ENCODE data around the gene EIF4A2. TPM values are rescaled to one million over a fixed set of nuclear protein-coding genes. Genes with fewer than 3 reads are reported as not detected.

Gene EIF4A2
- total RNA-seq, 1 experiment from 2014 or later = 574 TPM

DNA sequence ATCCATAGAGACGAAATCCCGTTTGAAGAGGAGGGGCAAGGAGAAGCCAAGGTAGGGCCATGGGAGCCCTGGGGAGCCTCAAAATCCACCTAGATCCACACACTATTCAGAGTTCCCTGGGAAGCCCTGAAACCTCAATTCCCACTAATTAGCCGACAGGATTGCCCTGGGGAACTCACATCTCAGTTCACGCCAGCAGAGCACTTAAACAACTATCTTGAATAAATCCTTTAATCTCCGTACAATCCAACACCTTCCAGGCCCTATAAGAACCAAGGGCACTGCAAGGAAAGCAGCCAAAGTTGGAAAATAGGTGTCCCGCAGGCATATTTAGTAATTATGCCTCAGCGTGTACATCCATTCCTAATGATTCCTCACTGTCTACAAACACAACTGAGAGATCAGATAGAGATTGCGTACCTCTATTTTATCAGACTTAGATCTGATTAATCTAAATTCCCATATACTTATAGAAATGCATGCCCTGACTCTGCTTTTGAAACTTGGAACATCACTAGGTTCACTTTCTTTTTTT, 25.6 kb upstream of the EIF4A2 start:
- Mint-ChIP-seq H3K27me3 (ENCODE audit: low read depth) (no peaks in the 10 kb centered on the region; the same call in 1 of the 2 replicates), H3K9me3 (no peaks in the 10 kb centered on the region), H3K27ac (no peak overlapping the region), H3K36me3 (no peaks in the 10 kb centered on the region), H3K4me1 (peaks cover 19% of the 10 kb centered on the region), H3K4me3 (no peak overlapping the region)
- DNase-seq (ENCODE audit: low spot score) (no peak), ATAC-seq (no peak)
- TF ChIP-seq, protein P1, sequence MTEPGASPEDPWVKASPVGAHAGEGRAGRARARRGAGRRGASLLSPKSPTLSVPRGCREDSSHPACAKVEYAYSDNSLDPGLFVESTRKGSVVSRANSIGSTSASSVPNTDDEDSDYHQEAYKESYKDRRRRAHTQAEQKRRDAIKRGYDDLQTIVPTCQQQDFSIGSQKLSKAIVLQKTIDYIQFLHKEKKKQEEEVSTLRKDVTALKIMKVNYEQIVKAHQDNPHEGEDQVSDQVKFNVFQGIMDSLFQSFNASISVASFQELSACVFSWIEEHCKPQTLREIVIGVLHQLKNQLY (CRISPR knock-in tag; IDR thresholded peaks at IDR 0.05) = no peak
- TF ChIP-seq, protein P2, sequence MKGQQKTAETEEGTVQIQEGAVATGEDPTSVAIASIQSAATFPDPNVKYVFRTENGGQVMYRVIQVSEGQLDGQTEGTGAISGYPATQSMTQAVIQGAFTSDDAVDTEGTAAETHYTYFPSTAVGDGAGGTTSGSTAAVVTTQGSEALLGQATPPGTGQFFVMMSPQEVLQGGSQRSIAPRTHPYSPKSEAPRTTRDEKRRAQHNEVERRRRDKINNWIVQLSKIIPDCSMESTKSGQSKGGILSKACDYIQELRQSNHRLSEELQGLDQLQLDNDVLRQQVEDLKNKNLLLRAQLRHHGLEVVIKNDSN (CRISPR knock-in tag; IDR thresholded peaks at IDR 0.05) = no peak
- TF ChIP-seq, protein P3, sequence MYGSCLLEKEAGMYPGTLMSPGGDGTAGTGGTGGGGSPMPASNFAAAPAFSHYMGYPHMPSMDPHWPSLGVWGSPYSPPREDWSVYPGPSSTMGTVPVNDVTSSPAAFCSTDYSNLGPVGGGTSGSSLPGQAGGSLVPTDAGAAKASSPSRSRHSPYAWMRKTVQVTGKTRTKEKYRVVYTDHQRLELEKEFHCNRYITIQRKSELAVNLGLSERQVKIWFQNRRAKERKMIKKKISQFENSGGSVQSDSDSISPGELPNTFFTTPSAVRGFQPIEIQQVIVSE (CRISPR knock-in tag; IDR thresholded peaks at IDR 0.05; ENCODE audit: borderline replicate concordance) = no peak
- TF ChIP-seq, protein P4, sequence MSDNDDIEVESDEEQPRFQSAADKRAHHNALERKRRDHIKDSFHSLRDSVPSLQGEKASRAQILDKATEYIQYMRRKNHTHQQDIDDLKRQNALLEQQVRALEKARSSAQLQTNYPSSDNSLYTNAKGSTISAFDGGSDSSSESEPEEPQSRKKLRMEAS (CRISPR knock-in tag; IDR thresholded peaks at IDR 0.05) = no peak
- no peak for TF ChIP-seq NR1H2 (CRISPR knock-in tag; IDR thresholded peaks at IDR 0.05)
- TF ChIP-seq ZNF219 (CRISPR knock-in tag; IDR thresholded peaks at IDR 0.05; ENCODE audit: borderline replicate concordance) = no peak
- TF ChIP-seq, protein P5, sequence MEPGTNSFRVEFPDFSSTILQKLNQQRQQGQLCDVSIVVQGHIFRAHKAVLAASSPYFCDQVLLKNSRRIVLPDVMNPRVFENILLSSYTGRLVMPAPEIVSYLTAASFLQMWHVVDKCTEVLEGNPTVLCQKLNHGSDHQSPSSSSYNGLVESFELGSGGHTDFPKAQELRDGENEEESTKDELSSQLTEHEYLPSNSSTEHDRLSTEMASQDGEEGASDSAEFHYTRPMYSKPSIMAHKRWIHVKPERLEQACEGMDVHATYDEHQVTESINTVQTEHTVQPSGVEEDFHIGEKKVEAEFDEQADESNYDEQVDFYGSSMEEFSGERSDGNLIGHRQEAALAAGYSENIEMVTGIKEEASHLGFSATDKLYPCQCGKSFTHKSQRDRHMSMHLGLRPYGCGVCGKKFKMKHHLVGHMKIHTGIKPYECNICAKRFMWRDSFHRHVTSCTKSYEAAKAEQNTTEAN (CRISPR knock-in tag; IDR thresholded peaks at IDR 0.05) = no peak
- TF ChIP-seq, protein P6, sequence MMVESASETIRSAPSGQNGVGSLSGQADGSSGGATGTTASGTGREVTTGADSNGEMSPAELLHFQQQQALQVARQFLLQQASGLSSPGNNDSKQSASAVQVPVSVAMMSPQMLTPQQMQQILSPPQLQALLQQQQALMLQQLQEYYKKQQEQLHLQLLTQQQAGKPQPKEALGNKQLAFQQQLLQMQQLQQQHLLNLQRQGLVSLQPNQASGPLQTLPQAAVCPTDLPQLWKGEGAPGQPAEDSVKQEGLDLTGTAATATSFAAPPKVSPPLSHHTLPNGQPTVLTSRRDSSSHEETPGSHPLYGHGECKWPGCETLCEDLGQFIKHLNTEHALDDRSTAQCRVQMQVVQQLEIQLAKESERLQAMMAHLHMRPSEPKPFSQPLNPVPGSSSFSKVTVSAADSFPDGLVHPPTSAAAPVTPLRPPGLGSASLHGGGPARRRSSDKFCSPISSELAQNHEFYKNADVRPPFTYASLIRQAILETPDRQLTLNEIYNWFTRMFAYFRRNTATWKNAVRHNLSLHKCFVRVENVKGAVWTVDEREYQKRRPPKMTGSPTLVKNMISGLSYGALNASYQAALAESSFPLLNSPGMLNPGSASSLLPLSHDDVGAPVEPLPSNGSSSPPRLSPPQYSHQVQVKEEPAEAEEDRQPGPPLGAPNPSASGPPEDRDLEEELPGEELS (CRISPR knock-in tag; IDR thresholded peaks at IDR 0.05) = no peak
- TF ChIP-seq, protein P7, sequence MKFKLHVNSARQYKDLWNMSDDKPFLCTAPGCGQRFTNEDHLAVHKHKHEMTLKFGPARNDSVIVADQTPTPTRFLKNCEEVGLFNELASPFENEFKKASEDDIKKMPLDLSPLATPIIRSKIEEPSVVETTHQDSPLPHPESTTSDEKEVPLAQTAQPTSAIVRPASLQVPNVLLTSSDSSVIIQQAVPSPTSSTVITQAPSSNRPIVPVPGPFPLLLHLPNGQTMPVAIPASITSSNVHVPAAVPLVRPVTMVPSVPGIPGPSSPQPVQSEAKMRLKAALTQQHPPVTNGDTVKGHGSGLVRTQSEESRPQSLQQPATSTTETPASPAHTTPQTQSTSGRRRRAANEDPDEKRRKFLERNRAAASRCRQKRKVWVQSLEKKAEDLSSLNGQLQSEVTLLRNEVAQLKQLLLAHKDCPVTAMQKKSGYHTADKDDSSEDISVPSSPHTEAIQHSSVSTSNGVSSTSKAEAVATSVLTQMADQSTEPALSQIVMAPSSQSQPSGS (CRISPR knock-in tag; IDR thresholded peaks at IDR 0.05; ENCODE audit: borderline replicate concordance, low read depth) = no peak
- TF ChIP-seq, protein P8, sequence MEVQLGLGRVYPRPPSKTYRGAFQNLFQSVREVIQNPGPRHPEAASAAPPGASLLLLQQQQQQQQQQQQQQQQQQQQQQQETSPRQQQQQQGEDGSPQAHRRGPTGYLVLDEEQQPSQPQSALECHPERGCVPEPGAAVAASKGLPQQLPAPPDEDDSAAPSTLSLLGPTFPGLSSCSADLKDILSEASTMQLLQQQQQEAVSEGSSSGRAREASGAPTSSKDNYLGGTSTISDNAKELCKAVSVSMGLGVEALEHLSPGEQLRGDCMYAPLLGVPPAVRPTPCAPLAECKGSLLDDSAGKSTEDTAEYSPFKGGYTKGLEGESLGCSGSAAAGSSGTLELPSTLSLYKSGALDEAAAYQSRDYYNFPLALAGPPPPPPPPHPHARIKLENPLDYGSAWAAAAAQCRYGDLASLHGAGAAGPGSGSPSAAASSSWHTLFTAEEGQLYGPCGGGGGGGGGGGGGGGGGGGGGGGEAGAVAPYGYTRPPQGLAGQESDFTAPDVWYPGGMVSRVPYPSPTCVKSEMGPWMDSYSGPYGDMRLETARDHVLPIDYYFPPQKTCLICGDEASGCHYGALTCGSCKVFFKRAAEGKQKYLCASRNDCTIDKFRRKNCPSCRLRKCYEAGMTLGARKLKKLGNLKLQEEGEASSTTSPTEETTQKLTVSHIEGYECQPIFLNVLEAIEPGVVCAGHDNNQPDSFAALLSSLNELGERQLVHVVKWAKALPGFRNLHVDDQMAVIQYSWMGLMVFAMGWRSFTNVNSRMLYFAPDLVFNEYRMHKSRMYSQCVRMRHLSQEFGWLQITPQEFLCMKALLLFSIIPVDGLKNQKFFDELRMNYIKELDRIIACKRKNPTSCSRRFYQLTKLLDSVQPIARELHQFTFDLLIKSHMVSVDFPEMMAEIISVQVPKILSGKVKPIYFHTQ (CRISPR knock-in tag; IDR thresholded peaks at IDR 0.05) = no peak
- TF ChIP-seq RORB (CRISPR knock-in tag; IDR thresholded peaks at IDR 0.05) = no peak
- no peak for TF ChIP-seq FOXJ3 (CRISPR knock-in tag; IDR thresholded peaks at IDR 0.05; ENCODE audit: borderline replicate concordance)
- no peak for TF ChIP-seq FOXK1 (CRISPR knock-in tag; IDR thresholded peaks at IDR 0.05)
- TF ChIP-seq NFYB (CRISPR knock-in tag; conservative IDR thresholded peaks at IDR 0.05; ENCODE audit: low read depth) = no peak
- TF ChIP-seq, protein P9, sequence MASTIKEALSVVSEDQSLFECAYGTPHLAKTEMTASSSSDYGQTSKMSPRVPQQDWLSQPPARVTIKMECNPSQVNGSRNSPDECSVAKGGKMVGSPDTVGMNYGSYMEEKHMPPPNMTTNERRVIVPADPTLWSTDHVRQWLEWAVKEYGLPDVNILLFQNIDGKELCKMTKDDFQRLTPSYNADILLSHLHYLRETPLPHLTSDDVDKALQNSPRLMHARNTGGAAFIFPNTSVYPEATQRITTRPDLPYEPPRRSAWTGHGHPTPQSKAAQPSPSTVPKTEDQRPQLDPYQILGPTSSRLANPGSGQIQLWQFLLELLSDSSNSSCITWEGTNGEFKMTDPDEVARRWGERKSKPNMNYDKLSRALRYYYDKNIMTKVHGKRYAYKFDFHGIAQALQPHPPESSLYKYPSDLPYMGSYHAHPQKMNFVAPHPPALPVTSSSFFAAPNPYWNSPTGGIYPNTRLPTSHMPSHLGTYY (CRISPR knock-in tag; IDR thresholded peaks at IDR 0.05) = no peak
- no peak for TF ChIP-seq ZNF263 (CRISPR knock-in tag; IDR thresholded peaks at IDR 0.05; ENCODE audit: low read depth)
- ChIA-PET CTCF (no interaction called here), POLR2A (no interaction called here)
